ENCODE results near the gene FNDC5.

The FNDC5 gene

GRCh38 chr1:32868806-32869455 is 1.8 kb downstream of the FNDC5 start:
- no peak for TF ChIP-seq CTCF (IDR thresholded peaks at IDR 0.05)

- no peak for TF ChIP-seq CTCF (IDR thresholded peaks at IDR 0.05)
Measured at GRCh38 chr1:32868085-32868484, 2.6 kb downstream of the FNDC5 start.

- no peak for TF ChIP-seq CTCF (IDR thresholded peaks at IDR 0.05)
Measured at GRCh38 chr1:32867671-32868070, 3.0 kb downstream of the FNDC5 start.

- no peak for TF ChIP-seq CTCF (IDR thresholded peaks at IDR 0.05)
Measured at GRCh38 chr1:32867151-32867550, 3.6 kb downstream of the FNDC5 start.

GRCh38 chr1:32865639-32866405 is 4.9 kb downstream of the FNDC5 start:
- TF ChIP-seq CTCF (IDR thresholded peaks at IDR 0.05), result no peak

GRCh38 chr1:32864375-32865019 is 6.2 kb downstream of the FNDC5 start:
- TF ChIP-seq CTCF (IDR thresholded peaks at IDR 0.05), result no peak

- TF ChIP-seq CTCF (IDR thresholded peaks at IDR 0.05), result no peak
Measured at GRCh38 chr1:32863881-32864245, 6.8 kb downstream of the FNDC5 start.

Data from LNCAP (cell line).